Measurements from ENCODE around the gene PIK3CA.

GRCh38 chr3:179113903-179114302, 34.3 kb upstream of the PIK3CA start:
- TF ChIP-seq CTCF (conservative IDR thresholded peaks at IDR 0.05), result no peak
- TF ChIP-seq ZFX (IDR thresholded peaks at IDR 0.05), result no peak

All from C4-2B (cell line).